ENCODE data around the gene THAP9.

The THAP9 gene

GRCh38 chr4:82954212-82954611, 53.7 kb downstream of the THAP9 start:
- Mint-ChIP-seq H3K27me3 (no peaks in the 10 kb centered on the region), H3K9me3 (no peaks in the 10 kb centered on the region), H3K4me3 (no peak overlapping the region), H3K4me1 (ENCODE audit: low read depth) (peaks cover 20% of the 10 kb centered on the region), H3K27ac (no peak overlapping the region), H3K36me3 (ENCODE audit: low read depth) (peaks cover 15% of the 10 kb centered on the region)
- intact Hi-C loops (cut with micrococcal nuclease) = no loop called here

- no peak overlapping the region for H3K4me3 Mint-ChIP-seq
- intact Hi-C loops (cut with micrococcal nuclease) = no loop called here
Observed at GRCh38 chr4:82957045-82957444, 56.5 kb downstream of the THAP9 start.

GRCh38 chr4:82965763-82966162, 65.2 kb downstream of the THAP9 start:
- Mint-ChIP-seq H3K4me3 (no peak overlapping the region), H3K9me3 (no peaks in the 10 kb centered on the region), H3K36me3 (ENCODE audit: low read depth) (peaks cover 75% of the 10 kb centered on the region), H3K4me1 (ENCODE audit: low read depth) (no peaks in the 10 kb centered on the region), H3K27me3 (no peaks in the 10 kb centered on the region), H3K27ac (peak overlapping the region; percentile 5)
- intact Hi-C loops (cut with micrococcal nuclease) = no loop called here

More at GRCh38 chr4:82957045-82957444, 56.5 kb downstream of the THAP9 start:
- Mint-ChIP-seq H3K36me3 (ENCODE audit: low read depth) (peaks cover 38% of the 10 kb centered on the region), H3K27ac (no peak overlapping the region), H3K9me3 (no peaks in the 10 kb centered on the region), H3K27me3 (no peaks in the 10 kb centered on the region), H3K4me1 (ENCODE audit: low read depth) (peaks cover 20% of the 10 kb centered on the region)

GRCh38 chr4:82968972-82969371, 68.4 kb downstream of the THAP9 start:
- Mint-ChIP-seq H3K4me1 (ENCODE audit: low read depth) (no peaks in the 10 kb centered on the region), H3K27me3 (no peaks in the 10 kb centered on the region), H3K9me3 (no peaks in the 10 kb centered on the region), H3K36me3 (ENCODE audit: low read depth) (peaks cover 63% of the 10 kb centered on the region), H3K27ac (no peak overlapping the region), H3K4me3 (no peak overlapping the region)
- intact Hi-C loops (cut with micrococcal nuclease) = no loop called here

GRCh38 chr4:82969414-82969813, 68.9 kb downstream of the THAP9 start:
- Mint-ChIP-seq H3K27me3 (no peaks in the 10 kb centered on the region), H3K36me3 (ENCODE audit: low read depth) (peaks cover 63% of the 10 kb centered on the region), H3K27ac (no peak overlapping the region)

More at GRCh38 chr4:82969414-82969813, 68.9 kb downstream of the THAP9 start:
- no peaks in the 10 kb centered on the region for H3K9me3 Mint-ChIP-seq
- intact Hi-C loops (cut with micrococcal nuclease) = no loop called here
- no peak overlapping the region for H3K4me3 Mint-ChIP-seq
- H3K4me1 Mint-ChIP-seq (ENCODE audit: low read depth) = no peaks in the 10 kb centered on the region
